ENCODE data around the gene TRAT1. TPM values are rescaled to one million over a fixed set of nuclear protein-coding genes. Genes with fewer than 3 reads are reported as not detected.
A peak's percentile ranks its signal among the peaks of the same experiment; 100 is the strongest.

The TRAT1 gene
- total RNA-seq, 1 donor from 2014 or later, result not detected

DNA sequence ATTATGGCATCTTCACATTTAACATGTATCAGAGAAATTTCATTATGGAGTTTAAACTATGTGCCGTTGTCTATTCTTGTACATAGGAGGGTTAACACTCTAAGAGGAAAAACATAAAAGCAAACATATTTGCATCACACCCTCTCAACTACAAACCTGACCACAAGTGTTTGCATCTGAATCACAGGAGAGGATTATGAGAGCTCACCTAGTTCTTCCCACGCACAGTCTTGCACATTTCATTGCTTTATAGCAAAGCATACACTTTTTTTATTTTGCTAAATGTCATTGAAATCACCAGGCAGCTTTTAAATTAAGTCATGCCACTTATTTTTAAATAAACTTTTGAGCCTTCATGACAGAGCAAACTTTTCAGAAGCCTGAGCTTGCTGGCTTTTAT, 12.5 kb downstream of the TRAT1 start:
- Histone ChIP-seq H3K27me3 (ENCODE audit: control insufficient read depth, insufficient read depth, low read length) (no peaks in the 10 kb centered on the region), H3K4me3 (ENCODE audit: low read depth, low read length) (no peak overlapping the region), H3K36me3 (ENCODE audit: control insufficient read depth, insufficient read depth, low read length) (no peaks in the 10 kb centered on the region)
- peak; percentile 19 for DNase-seq (ENCODE audit: low read depth)
- no peak for FAIRE-seq
- TF ChIP-seq, protein P1, sequence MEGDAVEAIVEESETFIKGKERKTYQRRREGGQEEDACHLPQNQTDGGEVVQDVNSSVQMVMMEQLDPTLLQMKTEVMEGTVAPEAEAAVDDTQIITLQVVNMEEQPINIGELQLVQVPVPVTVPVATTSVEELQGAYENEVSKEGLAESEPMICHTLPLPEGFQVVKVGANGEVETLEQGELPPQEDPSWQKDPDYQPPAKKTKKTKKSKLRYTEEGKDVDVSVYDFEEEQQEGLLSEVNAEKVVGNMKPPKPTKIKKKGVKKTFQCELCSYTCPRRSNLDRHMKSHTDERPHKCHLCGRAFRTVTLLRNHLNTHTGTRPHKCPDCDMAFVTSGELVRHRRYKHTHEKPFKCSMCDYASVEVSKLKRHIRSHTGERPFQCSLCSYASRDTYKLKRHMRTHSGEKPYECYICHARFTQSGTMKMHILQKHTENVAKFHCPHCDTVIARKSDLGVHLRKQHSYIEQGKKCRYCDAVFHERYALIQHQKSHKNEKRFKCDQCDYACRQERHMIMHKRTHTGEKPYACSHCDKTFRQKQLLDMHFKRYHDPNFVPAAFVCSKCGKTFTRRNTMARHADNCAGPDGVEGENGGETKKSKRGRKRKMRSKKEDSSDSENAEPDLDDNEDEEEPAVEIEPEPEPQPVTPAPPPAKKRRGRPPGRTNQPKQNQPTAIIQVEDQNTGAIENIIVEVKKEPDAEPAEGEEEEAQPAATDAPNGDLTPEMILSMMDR (IDR thresholded peaks at IDR 0.05; ENCODE audit: insufficient read depth, low read length, severe bottlenecking), result no peak

- Histone ChIP-seq H3K36me3 (ENCODE audit: control insufficient read depth, insufficient read depth, low read length) (no peaks in the 10 kb centered on the region), H3K27me3 (ENCODE audit: control insufficient read depth, insufficient read depth, low read length) (no peaks in the 10 kb centered on the region), H3K4me3 (ENCODE audit: low read depth, low read length) (no peak overlapping the region)
- FAIRE-seq (no peak), DNase-seq (ENCODE audit: low read depth) (no peak)
- TF ChIP-seq, protein P1 (IDR thresholded peaks at IDR 0.05; ENCODE audit: insufficient read depth, low read length, severe bottlenecking), result no peak
Observed at GRCh38 chr3:108838436-108838835, 15.8 kb downstream of the TRAT1 start.

DNA sequence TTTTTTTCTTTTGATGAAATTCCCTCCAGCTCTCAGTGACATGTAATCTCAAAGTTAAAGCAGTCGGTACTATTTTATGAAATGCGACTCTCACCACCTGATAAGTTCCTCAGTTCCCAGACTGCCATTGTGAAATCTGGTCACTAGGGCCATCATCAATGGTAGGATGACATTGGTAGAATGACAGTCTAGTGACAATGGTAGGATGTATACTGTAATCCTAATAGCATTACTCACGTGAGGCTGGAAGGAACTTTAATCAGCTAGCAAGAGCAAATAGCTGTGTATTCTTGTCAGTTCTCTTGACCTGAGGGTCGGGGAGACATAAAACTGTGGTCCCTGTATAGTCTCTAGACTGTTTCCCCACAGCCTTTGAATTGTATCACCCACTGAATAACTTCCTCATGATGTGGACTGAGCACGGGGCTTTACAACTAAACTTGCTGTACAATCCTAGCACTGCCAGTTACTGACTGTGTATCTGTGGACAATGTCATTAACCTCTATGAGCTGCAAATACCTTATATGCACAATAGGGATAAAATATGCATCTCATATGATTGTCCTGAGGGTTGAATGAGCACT, 23.2 kb downstream of the TRAT1 start:
- TF ChIP-seq, protein P1 (IDR thresholded peaks at IDR 0.05; ENCODE audit: insufficient read depth, low read length, severe bottlenecking), result no peak
- FAIRE-seq, result no peak
- Histone ChIP-seq H3K36me3 (ENCODE audit: control insufficient read depth, insufficient read depth, low read length) (no peaks in the 10 kb centered on the region), H3K4me3 (ENCODE audit: low read depth, low read length) (no peak overlapping the region), H3K27me3 (ENCODE audit: control insufficient read depth, insufficient read depth, low read length) (no peaks in the 10 kb centered on the region)
- no peak for DNase-seq (ENCODE audit: low read depth)

DNA sequence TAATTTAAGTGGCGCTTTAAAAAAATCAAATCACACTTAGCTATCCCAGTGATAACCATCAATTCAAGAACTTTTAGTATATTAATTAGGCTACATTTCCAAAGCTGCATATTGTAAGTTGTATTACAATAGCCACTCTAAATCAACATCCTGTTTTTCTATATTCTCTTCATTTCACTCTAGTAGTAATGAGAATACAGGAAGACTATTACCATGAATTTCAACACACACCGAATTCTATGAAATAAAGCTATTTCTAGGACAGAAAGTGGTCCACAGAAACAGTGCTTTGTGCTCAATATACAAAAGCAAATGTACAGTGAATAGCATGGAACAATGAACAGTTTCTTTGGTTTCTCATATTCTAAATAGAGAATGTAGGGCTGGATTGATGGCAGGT, 24.6 kb downstream of the TRAT1 start:
- Histone ChIP-seq H3K36me3 (ENCODE audit: control insufficient read depth, insufficient read depth, low read length) (no peaks in the 10 kb centered on the region), H3K4me3 (ENCODE audit: low read depth, low read length) (no peak overlapping the region), H3K27me3 (ENCODE audit: control insufficient read depth, insufficient read depth, low read length) (no peaks in the 10 kb centered on the region)
- FAIRE-seq (no peak), DNase-seq (ENCODE audit: low read depth) (no peak)
- TF ChIP-seq, protein P1 (IDR thresholded peaks at IDR 0.05; ENCODE audit: insufficient read depth, low read length, severe bottlenecking), result no peak

- no peak for FAIRE-seq
Observed at GRCh38 chr3:108849075-108849474, 26.5 kb downstream of the TRAT1 start.

More at GRCh38 chr3:108849075-108849474, 26.5 kb downstream of the TRAT1 start:
- no peaks in the 10 kb centered on the region for H3K27me3 ChIP-seq (ENCODE audit: control insufficient read depth, insufficient read depth, low read length)
- H3K36me3 ChIP-seq (ENCODE audit: control insufficient read depth, insufficient read depth, low read length), result no peaks in the 10 kb centered on the region
- no peak for DNase-seq (ENCODE audit: low read depth)
- H3K4me3 ChIP-seq (ENCODE audit: low read depth, low read length), result no peak overlapping the region
- TF ChIP-seq, protein P1 (IDR thresholded peaks at IDR 0.05; ENCODE audit: insufficient read depth, low read length, severe bottlenecking), result no peak

Data from bronchial epithelial cell (primary cell).